Measurements from ENCODE around the gene ERBB3.

Gene ERBB3

GRCh38 chr12:56080556-56081138 is 682 bp downstream of the ERBB3 start:
- no peak for DNase-seq

DNA sequence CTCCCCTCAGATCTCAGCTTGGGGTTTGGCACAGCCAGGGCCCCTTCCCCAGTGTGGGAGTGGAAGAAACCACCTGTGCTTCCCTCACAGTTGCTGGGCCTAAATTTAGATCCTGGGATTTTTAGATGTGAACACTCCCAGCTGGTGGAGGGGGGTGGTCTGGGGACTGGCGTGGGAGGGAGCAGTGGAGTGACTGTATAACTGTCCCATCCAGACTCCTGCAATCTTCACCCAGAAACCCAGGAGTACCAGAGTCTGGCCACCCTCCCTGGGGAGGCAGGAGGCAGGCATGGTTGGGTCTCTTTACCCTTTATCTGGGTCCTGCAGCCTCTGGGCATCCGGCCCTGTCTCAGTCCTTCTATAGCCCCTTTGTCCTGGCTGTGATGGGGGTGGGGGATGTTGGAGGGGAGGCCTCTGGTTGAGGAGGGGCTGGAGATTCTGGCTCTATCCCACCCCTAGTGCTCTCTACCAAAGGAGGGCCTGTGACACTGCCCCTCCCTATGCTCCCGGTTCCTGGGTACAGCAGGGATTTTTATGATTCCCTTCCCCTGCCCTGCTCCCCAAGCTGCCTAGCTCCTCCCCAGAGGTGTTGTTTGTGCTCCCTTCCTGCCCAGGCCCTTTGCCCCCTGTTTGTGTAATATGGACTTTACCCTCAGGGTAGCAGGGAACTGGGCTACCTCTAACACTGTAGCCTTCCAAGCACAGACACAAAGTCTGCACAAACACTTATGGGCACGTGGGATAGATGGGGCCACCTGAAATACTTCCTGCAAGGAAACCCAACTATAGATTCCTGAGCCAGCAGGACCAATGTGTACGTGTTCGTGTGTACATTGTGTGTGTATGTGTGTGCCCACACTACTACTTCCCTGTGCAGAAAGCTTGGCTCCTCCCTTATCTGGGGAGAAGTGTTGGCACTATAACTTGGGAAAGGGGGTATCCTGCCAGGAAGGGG is 1.7 kb downstream of the ERBB3 start:
- DNase-seq, result no peak

DNA sequence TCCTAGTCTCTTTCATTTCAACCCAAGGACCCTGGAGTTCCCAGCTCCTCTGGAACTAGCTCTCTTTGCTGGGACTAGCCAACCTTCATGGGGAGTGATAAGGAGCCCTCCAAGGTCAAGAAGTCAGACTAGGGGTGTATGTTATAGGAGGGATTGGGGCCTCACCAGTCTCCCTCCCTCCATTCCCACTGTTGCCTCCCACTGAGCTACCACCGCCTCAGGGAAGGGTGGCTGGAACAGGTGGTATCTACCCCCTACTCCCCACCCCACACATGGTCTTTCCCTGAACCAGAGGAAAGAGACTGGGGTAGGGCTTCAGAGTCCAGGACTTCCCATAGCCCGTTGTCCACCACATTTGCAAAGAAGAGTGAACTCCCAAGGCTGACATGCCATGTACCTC is 2.4 kb downstream of the ERBB3 start:
- no peak for DNase-seq

DNA sequence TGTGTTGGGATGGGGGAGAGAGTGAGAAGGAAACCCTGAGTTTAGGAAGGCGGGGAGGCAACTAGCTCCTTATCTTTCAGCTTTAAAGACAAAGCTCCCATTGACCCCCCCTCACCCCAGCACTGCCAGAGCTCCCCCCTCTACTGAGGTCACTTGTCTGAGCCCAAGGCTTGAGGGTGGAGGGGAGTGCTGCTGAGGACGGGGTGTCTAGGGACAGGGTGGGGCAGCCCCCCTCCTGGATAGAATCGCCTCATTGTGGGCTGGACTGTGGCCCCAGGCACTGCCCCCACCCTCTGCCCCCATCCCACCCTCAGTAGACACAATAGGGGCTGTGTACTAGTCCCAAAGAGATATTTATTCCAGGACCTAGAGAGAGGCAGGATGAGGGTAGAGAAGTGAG is 3.0 kb downstream of the ERBB3 start:
- no peak for DNase-seq

- DNase-seq, result no peak
These were observed 5.1 kb downstream of the ERBB3 start for GRCh38 chr12:56084958-56085543.

DNA sequence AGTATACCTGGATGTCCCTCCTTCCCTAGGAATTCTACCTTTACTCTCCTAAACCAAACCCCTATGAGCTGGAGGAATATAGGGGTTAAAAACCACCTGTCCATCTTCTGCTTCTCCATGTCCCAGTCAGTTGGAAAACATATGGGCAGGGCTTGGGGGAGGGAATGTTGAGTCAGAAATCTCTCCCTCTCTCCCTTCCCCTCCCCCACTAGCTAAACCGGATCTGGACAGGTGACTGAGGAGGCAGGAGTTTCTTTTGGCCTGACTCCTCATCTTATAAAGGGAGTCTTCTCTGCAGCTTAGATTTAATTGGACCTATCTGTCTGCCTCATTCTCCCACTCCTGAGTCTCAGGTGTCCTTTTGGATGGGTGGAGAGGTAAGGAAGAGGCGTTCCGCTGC is 6.1 kb downstream of the ERBB3 start:
- DNase-seq, result no peak

DNA sequence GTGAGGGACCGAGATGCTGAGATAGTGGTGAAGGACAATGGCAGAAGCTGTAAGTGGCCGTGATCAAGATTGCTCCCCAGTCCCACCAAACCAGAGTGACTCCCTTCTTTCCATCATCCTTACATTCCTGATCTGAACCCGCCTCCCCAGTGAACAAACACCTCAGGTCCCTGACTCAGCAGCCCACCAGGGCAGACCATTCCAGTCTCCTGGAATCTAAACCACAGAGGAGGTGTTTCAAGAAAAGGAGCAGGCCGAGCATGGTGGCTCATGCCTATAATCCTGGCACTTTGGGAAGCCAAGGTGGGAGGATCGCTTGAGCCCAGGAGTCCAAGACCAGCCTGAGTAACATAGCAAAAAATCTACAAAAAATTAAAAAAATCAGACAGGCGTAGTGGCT is 6.6 kb downstream of the ERBB3 start:
- DNase-seq, result no peak

- DNase-seq, result no peak
These were observed 7.3 kb downstream of the ERBB3 start for GRCh38 chr12:56087220-56087619.

DNA sequence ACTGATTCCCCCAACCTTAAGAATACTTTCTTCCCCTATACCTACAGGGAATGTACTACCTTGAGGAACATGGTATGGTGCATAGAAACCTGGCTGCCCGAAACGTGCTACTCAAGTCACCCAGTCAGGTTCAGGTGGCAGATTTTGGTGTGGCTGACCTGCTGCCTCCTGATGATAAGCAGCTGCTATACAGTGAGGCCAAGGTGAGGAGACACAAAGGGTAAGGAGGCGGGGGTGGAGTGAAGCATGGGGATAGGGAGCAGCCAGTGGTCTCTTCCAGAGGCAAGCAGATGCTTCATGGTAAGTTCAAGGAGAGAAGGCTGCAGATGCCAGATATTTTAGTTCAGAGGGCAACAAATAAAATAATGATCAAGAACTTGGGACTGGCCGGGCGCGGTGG is 17.8 kb downstream of the ERBB3 start:
- DNase-seq, result no peak

DNA sequence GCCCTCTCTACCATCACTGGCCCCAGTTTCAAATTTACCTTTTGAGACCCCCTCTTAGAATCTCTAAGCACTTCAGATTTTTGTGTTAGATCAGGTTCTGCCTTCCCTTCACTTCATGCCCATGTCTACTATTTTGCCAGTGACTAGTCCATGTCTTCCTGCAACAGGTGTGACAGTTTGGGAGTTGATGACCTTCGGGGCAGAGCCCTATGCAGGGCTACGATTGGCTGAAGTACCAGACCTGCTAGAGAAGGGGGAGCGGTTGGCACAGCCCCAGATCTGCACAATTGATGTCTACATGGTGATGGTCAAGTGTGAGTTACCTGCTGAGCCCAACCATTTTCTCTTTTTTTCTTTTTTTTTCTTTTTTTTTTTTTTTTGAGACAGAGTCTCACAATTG is 18.6 kb downstream of the ERBB3 start:
- DNase-seq, result no peak

- no peak for DNase-seq
These were observed 19.8 kb downstream of the ERBB3 start for GRCh38 chr12:56099787-56100186.

DNA sequence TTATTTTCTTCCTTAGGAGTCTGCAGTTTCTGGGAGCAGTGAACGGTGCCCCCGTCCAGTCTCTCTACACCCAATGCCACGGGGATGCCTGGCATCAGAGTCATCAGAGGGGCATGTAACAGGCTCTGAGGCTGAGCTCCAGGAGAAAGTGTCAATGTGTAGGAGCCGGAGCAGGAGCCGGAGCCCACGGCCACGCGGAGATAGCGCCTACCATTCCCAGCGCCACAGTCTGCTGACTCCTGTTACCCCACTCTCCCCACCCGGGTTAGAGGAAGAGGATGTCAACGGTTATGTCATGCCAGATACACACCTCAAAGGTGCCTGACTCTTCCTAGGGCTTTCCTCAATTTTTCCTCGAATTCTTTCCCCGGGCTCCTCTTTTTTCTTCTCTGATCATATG is 21.1 kb downstream of the ERBB3 start:
- no peak for DNase-seq

DNA sequence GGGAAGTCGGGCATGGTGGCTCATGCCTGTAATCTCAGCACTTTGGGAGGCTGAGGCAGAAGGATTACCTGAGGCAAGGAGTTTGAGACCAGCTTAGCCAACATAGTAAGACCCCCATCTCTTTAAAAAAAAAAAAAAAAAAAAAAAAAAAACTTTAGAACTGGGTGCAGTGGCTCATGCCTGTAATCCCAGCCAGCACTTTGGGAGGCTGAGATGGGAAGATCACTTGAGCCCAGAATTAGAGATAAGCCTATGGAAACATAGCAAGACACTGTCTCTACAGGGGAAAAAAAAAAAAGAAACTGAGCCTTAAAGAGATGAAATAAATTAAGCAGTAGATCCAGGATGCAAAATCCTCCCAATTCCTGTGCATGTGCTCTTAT is 22.7 kb downstream of the ERBB3 start:
- no peak for DNase-seq

DNA sequence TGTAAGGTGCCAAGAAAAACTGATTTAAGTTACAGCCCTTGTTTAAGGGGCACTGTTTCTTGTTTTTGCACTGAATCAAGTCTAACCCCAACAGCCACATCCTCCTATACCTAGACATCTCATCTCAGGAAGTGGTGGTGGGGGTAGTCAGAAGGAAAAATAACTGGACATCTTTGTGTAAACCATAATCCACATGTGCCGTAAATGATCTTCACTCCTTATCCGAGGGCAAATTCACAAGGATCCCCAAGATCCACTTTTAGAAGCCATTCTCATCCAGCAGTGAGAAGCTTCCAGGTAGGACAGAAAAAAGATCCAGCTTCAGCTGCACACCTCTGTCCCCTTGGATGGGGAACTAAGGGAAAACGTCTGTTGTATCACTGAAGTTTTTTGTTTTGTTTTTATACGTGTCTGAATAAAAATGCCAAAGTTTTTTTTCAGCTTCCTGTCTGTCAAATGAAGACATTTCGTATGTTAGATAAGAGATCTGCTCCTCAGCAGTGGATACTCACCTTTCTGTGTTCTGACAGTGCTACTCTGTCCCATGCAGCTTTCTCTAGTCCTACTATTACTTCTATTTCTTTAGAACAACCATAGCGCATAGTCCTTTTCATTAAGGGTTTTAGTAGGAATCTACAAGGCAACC is 23.2 kb downstream of the ERBB3 start:
- DNase-seq, result no peak

- no peak for DNase-seq
These were observed 23.8 kb downstream of the ERBB3 start for GRCh38 chr12:56103823-56104108.

GRCh38 chr12:56104109-56104814 is 24.3 kb downstream of the ERBB3 start, which contains the start of gene PA2G4:
Gene PA2G4 (plus strand): TSS chr12:56104559. CDS start chr12:56104738, 179 bp downstream.
- peak; percentile 90 for DNase-seq

DNA sequence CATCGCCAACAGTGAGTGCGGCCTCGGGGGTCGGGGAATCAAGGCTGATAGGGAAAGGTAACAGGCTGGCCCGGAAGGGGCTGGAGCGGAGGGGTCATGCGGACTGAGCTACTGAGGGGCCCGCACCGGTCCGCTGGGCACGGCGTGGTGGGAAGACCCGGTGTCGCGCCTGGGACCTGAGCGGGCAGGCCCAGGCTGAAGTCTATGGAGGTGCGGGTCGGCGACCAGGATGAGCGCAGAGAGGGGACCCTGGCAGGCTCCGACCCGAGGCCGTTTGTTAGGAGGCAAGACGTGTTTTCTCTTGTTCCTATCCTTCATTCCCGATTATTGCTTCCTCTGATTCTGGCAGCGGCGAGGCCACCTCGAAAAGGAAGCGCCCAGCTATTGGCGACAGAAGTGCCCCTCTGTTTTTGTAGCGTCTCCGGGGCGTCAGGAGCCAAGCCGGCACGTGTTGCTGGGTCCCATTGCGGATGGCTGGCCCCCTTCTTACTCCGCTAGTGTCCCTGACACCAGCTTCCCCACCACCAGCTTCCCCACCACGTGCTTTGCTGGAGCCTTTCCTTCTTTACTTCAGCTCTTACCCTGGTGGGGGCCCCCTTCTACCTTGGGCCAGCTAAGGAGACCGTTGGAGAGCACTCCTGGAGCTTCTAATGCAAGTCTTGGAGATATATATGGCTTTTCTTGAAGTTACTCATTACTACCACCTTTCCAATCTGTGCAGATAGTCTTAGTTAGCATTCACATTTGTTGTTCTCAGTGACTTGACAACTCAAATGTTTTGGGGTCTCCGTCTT is 25.0 kb downstream of the ERBB3 start:
- no peak for DNase-seq

GRCh38 chr12:56105609-56105902 is 25.6 kb downstream of the ERBB3 start:
- no peak for DNase-seq

- DNase-seq, result no peak
These were observed 27.3 kb downstream of the ERBB3 start for GRCh38 chr12:56107242-56107641.

DNA sequence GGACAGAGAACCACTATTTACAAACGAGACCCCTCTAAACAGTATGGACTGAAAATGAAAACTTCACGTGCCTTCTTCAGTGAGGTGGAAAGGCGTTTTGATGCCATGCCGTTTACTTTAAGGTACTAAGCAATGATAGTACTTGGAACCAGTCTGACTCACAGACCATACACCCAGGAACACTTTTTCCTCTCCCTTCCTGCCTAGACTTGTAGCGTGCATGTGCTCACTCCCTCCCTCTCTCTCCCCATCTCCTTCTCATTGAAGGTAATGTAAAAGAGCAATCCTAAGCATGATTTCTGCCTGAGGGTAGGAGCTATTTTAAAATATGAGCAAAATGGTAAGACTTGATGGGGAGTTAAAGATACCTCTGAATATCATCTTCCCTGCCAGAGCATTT is 30.6 kb downstream of the ERBB3 start:
- no peak for DNase-seq

DNA sequence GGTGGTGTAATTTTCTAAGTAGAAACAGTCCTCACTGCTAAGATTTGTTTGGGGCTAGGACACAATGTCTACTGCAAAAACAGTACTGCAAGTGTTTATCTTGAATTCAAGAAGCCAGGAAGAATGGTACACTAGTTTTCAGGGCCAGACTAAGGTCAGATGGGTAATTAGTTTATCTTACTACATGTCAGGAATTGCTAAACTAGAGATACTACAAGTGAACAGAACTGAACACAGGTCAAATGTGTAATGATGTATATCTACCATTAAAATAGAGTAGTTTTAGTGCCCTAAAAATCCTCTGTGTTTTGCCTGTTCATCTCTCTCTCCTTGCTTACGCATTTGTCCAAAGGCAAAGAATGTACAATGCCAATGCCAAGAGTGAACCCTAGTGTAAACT is 34.1 kb downstream of the ERBB3 start:
- DNase-seq, result no peak

DNA sequence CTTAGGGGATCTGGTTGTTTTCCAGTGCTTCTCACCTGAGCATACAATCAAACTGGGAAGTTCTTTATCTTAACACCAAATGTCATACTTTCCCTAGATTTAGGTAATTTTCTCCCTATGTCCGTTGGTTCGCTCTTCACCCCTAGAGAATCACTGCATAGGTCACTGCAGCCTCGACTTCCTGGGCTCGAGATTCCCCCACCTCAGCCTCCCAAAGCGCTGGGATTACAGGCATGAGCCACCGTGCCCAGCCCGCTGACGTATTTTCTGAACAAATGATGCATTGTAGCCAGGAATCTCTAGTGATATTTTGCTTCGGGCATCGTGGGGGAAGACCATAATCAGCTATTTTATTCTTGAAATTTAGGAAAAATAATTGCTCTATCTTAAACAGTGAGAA is 35.4 kb downstream of the ERBB3 start:
- DNase-seq, result no peak
